Stimulated activated CD4-positive, alpha-beta T cell treated with anti-CD3 and anti-CD28 coated beads, Interleukin-1b, Interleukin-23, amount 100 ng/mL, for 1 hour (primary cell): Measurements from ENCODE around the gene ZNHIT2.
"Not testable (repeated sequence)": the region's sequence is repeated elsewhere in the genome, so short reads cannot be mapped to it uniquely, and the experiment has no call there.

ENCODE experiments used
- DNase-seq, 2 donors: peaks; one replicate each; pipeline ENCODE4 v3.0.0-alpha.2; 2020; ENCODE audit warnings: low read depth in 2 of 2

The ZNHIT2 gene

DNA sequence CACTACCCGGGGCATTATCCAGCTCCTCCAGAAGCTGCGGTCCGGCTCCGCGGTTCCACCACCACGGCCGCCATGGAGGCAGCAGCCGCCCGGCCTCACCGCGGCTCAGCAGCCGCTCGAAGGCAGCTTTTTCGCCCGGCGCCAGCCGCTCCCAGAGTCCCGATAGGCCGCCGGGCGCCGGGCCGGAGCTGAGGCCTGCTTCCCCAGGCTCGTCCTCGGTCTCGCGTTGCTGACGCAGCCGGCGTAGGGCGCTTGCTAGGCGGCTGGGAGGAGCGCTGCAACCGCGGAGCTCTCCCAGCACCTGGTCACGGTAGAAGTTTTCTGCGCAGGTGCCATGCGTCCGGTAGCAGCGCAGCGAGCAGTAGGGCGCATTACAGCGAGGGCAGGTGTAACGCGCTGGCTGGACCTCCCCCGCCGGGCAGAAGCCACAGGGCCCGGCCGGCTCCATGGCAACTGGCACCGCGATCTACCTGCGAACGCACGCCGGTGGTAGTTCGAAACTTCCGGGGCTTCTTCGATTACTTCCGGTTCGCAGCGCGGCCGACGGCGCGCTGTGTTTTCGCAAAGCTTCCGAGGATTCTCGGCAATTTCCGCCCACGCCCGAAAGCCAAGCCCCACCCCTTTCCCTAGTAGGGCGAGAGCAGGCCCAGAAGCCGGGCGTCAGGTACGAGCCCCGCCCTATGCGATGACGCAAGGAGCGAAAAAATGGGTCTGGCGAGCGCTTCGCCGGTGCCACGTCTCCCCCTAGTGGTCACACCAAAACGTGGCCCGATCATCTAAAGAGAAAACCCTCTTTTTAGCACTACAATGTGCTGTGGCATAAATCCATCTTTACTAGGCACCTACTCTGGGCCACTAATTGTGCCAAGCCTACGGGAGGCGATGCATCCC, at the start of gene ZNHIT2:
TSS of gene ZNHIT2 (minus strand) at position 496 of the 891 bp plus-strand sequence. CDS start at position 448, 48 bp downstream.
- DNase-seq, result peak; percentile 99 to 100

DNA sequence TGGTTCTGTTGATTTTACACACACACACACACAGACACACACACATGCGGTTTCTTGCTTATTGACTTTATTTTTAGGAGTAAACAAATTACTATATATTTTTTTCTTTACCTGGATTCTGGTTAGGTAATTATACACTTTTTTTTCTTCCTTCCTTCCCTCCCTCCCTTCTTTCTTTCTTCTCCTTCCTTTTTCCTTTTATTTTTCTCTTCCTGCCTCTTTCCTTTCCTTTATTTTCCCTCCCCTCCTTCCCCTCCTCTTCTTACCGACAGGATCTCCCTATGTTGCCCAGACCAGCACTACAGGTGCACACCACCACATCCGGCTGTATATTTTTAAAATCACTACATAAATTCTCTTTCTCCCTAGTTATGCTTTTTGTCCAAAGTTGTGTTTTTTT, 49.4 kb upstream of the ZNHIT2 start:
- no peak for DNase-seq

GRCh38 chr11:65165410-65166317, 48.2 kb upstream of the ZNHIT2 start:
- DNase-seq, result no peak

GRCh38 chr11:65163684-65164083, 46.2 kb upstream of the ZNHIT2 start:
- no peak for DNase-seq

DNA sequence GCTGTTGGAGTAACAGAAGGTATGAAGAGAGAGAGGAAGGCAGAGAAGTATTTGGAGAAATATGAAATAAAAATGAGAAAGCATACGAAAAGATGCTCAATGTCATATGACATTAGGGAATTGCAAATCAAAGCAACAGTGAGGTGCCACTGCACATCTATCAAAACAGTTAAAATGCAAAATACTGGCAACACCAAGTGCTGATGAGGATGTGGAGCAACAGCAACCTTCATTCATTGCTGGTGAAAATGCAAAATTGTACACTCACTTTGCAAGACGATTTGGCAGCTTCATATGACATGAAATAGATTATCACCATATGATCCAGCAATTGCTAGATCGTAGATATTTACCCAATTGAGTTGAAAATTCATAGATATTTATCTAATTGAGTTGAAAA, 43.1 kb upstream of the ZNHIT2 start:
- no peak for DNase-seq

GRCh38 chr11:65159012-65159411, 41.5 kb upstream of the ZNHIT2 start:
- no peak for DNase-seq

- DNase-seq, result no peak
Observed at GRCh38 chr11:65157336-65157735, 39.8 kb upstream of the ZNHIT2 start.

- DNase-seq, result no peak
Observed at GRCh38 chr11:65156926-65157325, 39.4 kb upstream of the ZNHIT2 start.

DNA sequence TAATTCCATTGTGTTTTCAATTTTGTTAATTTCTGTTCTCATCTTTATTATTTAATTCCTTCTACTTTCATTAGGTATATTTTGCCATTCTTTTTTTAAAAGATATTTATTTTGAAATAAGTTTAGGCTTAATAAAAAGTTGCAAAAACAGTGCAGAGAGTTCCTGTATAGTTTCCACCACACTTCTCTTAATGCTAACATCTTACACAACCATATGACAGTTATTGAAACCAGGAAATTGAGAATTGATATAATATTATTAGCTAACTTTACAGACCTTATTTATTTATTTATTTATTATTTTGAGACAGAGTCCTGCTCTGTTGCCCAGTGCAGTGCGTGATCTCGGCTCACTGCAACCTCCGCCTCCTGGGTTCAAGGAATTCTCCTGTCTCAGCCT, 38.8 kb upstream of the ZNHIT2 start:
- no peak for DNase-seq

DNA sequence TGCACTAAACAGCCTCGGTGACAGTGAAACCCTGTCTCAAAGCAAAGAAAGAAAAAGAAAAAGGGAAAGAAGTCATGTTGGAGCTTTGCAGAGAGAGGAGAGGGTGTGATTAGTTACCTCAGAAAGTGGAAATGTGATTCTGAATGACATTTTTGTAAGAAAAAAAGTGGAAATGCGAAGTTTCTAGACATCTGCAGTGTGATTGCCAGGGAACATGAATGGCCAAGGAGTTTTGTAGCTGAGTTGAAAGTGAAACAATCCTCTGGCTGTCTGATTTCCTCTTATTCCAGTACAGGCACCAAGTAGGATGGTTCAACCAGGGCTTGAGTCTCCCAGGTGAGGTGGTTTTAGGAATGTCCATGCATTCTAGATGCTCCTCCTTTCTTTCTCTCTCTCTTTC, 34.6 kb upstream of the ZNHIT2 start:
- no peak for DNase-seq

DNA sequence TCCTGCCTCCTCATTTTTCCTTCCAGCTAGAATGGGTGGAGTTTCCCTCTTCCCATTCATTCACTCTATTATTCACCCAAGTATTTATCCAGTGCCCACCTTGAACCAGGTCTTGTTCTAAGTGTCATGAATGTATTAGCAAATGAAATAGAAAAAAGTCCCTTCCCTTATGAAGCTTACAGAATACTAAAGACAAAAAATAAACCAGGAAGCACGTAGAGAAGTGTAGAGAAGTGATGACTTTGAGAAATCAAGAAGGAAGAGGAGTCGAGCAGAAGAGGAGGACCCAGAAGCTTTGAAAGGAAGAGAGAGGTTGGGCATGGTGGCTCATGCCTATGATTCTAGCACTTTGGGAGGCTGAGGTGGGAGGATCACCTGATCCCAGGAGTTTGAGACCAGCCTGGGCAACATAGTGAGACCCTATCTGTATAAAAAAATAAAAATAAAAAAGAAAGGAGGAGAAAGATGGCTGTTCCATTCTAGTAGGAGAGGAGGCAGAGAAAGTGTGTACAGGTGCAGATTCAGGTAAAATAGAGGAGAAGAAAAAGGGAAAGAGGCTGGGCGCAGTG, 33.9 kb upstream of the ZNHIT2 start:
- DNase-seq, result no peak

GRCh38 chr11:65150509-65151299, 33.2 kb upstream of the ZNHIT2 start:
- DNase-seq, result no peak

DNA sequence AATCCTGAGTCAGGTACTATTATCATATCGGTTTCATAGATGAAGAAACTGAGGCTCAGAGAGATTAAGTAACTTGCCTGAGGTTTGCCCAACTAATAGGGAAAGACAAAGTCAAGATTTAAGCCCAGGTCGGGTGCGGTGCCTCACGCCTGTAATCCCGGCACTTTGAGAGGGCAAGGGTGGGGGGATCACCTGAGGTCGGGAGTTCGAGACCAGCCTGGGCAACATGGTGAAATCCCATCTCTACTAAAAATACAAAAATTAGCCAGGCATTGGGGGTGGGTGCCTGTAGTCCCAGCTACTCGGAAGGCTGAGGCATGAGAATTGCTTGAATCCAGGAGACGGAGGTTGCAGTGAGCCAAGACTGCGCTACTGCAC, 32.6 kb upstream of the ZNHIT2 start:
- not testable (repeated sequence) for DNase-seq

DNA sequence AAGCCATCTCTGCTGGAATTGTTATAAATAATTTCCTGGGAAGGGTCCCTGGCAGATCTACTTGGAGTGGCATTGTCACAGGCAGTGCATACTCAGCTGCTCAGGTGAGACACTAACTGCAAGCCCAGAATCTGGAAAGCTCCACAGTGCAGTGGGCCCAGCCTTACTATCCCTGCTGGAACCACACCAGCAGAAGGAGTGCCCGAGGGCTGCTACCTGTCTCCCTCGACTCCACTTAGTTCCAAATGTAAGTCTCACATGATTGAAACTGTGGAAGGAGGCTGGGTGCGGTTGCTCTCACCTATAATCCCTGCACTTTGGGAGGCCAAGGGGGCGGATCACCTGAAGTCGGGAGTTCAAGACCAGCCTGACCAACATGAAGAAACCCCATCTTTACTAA, 31.2 kb upstream of the ZNHIT2 start:
- DNase-seq, result no peak

GRCh38 chr11:65147352-65148075, 30.0 kb upstream of the ZNHIT2 start:
- no peak for DNase-seq

DNA sequence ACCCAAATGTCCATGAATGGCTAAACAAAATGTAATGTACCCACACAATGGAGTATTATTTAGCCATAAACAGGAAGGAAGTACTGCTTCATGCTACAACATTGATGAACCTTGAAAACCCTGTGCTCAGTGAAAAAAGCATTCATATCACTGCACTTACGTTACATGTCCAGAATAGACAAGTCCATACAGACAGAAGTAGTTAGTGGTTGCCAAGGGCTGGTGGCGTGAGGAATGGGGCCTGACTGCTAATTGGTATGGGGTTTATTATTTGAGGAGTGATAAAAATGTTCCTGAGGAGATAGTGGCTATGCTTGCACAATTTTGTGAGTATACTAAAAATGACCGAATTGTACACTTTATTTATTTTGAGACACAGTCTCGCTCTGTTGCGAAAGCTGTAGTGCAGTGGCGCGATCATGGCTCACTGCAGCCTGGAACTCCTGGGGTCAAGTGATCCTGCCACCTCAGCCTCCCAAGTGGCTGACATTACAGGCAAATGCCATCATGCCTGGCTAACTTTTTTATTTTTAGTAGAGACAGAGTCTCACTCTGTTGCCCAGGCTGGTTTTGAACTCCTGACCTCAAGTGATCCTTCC, 24.5 kb upstream of the ZNHIT2 start:
- DNase-seq, result no peak

- DNase-seq, result no peak
Observed at GRCh38 chr11:65136515-65137096, 19.1 kb upstream of the ZNHIT2 start.

DNA sequence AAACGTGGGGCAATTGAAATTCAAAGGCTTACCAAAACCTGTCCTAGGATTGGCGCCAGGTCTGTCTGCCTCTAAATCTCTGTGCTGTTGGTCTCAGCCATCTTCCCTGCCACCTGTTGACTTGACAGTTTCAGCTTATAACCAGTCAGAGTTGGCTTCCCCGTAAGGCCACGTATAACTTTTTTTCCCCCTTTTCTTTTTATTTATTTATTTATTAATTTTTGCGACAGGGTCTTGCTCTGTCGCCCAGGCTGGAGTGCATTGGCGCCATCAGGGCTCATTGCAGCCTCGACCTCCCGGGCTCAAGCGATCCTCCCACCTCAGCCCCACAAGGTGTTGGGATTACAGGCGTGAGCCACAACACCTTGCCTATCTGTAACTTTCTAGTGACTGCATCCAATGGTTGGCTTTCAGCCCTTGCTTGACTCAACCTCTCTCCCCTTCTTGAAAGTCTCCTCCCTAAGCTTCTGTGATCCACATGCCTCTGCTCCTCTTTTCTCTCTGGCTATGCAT, 18.2 kb upstream of the ZNHIT2 start:
- no peak for DNase-seq

- DNase-seq, result peak; percentile 46 to 60
Observed at GRCh38 chr11:65134952-65135632, 17.6 kb upstream of the ZNHIT2 start.
